B cell (primary cell): ENCODE measurements around the gene CYB5R3. TPM values are rescaled to one million over a fixed set of nuclear protein-coding genes. Genes with fewer than 3 reads are reported as not detected.
A peak's percentile ranks its signal among the peaks of the same experiment; 100 is the strongest.

Experiments used
- ATAC-seq: fragments of 200-7000 bp; cut with Tn5 transposase; one replicate; pipeline ENCODE4 v1.10.0; 2021; ENCODE audit warnings: low read depth, mild to moderate bottlenecking, moderate number of reproducible peaks, moderate library complexity
- CTCF ChIA-PET: fragments of 350-600 bp; sonication (Branson Sonifier 250); formaldehyde crosslinking; loops from one replicate; lab custom pipeline; 2021; ENCODE audit warnings: antibody characterized with exemption, inconsistent platforms; lab: Charles Lee
- POLR2A ChIA-PET: fragments of 350-600 bp; sonication (Branson Sonifier 250); formaldehyde crosslinking; loops from one replicate; lab custom pipeline; 2021; ENCODE audit warnings: antibody characterized with exemption; lab: Charles Lee
- DNase-seq: peaks from one replicate; pipeline ENCODE4 v3.0.0; 2013
- H2AFZ ChIP-seq: 2 replicates; pipeline ENCODE4 v1.6.1; 2012; ENCODE audit warnings: mild to moderate bottlenecking, low read depth, low read length; ENCODE audit not compliant: insufficient read depth, poor library complexity, severe bottlenecking
- H3K27ac ChIP-seq, 2 donors: 1 replicate in 1 of 2; 2 replicates in 1 of 2; pipeline ENCODE4 v1.5.1; 2012 to 2013; ENCODE audit warnings: low read length in 2 of 2, mild to moderate bottlenecking in 2 of 2, moderate library complexity in 1 of 2
- H3K27me3 ChIP-seq, 4 experiments: fragments of 200-600 bp in 1 of 4; sonication (generic) in 1 of 4; replicated peaks in 1 of 4; 1 replicate in 2 of 4; 2 replicates in 2 of 4; pipeline versions ENCODE4 v1.6.1 to v1.7.0; 2013 to 2016; ENCODE audit warnings: low read length in 3 of 4, mild to moderate bottlenecking in 2 of 4, mixed read lengths in 1 of 4, moderate library complexity in 1 of 4; ENCODE audit not compliant: insufficient read depth in 4 of 4, control insufficient read depth in 3 of 4; ENCODE audit errors: control extremely low read depth in 1 of 4
- H3K36me3 ChIP-seq, 2 experiments: replicated peaks in 1 of 2; 1 replicate in 1 of 2; 2 replicates in 1 of 2; pipeline versions ENCODE4 v1.6.1 to v1.7.1; 2013; ENCODE audit warnings: low read length in 1 of 2; ENCODE audit not compliant: insufficient read depth in 2 of 2, control insufficient read depth in 1 of 2; ENCODE audit errors: control extremely low read depth in 1 of 2, extremely low read depth in 1 of 2
- H3K4me1 ChIP-seq, 2 donors: fragments of 200-600 bp in 1 of 2; sonication (generic) in 1 of 2; 1 replicate in 1 of 2; 2 replicates in 1 of 2; pipeline versions ENCODE4 v1.5.1 to v1.6.1; 2013 to 2017; ENCODE audit warnings: low read length in 2 of 2; ENCODE audit not compliant: control insufficient read depth in 2 of 2, insufficient read depth in 2 of 2
- H3K4me2 ChIP-seq: replicated peaks from 2 replicates; pipeline ENCODE3; 2012; ENCODE audit warnings: mild to moderate bottlenecking, low read depth, low read length; ENCODE audit not compliant: poor library complexity, severe bottlenecking
- H3K4me3 ChIP-seq, 5 experiments: fragments of 200-600 bp in 1 of 5; sonication (generic) in 1 of 5; 1 replicate in 3 of 5; 2 replicates in 2 of 5; pipeline versions ENCODE4 v1.5.1 to v1.7.0; 2011 to 2016; ENCODE audit warnings: low read length in 4 of 5, mild to moderate bottlenecking in 4 of 5, low read depth in 2 of 5, control low read depth in 1 of 5, moderate library complexity in 1 of 5; ENCODE audit not compliant: insufficient read depth in 1 of 5; ENCODE audit errors: control extremely low read depth in 1 of 5, extremely low read depth in 1 of 5
- H3K79me2 ChIP-seq: fragments of 200-600 bp; sonication (generic); one replicate; pipeline ENCODE4 v1.6.0; 2016; ENCODE audit warnings: low read length; ENCODE audit not compliant: control insufficient read depth, insufficient read depth
- H3K9ac ChIP-seq: fragments of 200-600 bp; sonication (generic); 2 replicates; pipeline ENCODE4 v1.6.1; 2017; ENCODE audit warnings: mild to moderate bottlenecking, low read length, moderate library complexity
- H3K9me3 ChIP-seq, 3 donors: one replicate each; pipeline versions ENCODE4 v1.6.1 to v1.7.1; 2013; ENCODE audit warnings: low read length in 2 of 3; ENCODE audit not compliant: control insufficient read depth in 2 of 3, insufficient read depth in 1 of 3; ENCODE audit errors: control extremely low read depth in 1 of 3
- H4K20me1 ChIP-seq: 2 replicates; pipeline ENCODE4 v1.6.0; 2012; ENCODE audit warnings: mild to moderate bottlenecking, low read length; ENCODE audit not compliant: insufficient read depth, control insufficient read depth, poor library complexity, severe bottlenecking
- H3K27ac Mint-ChIP-seq: one replicate; pipeline ENCODE4 v1.8.0; 2021; ENCODE audit warnings: mixed read lengths
- H3K27me3 Mint-ChIP-seq: one replicate; pipeline ENCODE4 v1.8.0; 2021; ENCODE audit warnings: mixed read lengths
- H3K4me1 Mint-ChIP-seq: one replicate; pipeline ENCODE4 v1.8.0; 2021; ENCODE audit warnings: mixed read lengths
- H3K4me3 Mint-ChIP-seq: one replicate; pipeline ENCODE4 v1.8.0; 2021; ENCODE audit warnings: mixed read lengths
- H3K9me3 Mint-ChIP-seq: one replicate; pipeline ENCODE4 v1.8.0; 2022; ENCODE audit warnings: mixed read lengths; ENCODE audit not compliant: insufficient read depth
- CTCF ChIP-seq: fragments of 200-600 bp; IDR thresholded peaks from one replicate; pipeline ENCODE4 v1.8.0; 2022; ENCODE audit warnings: antibody characterized with exemption, mild to moderate bottlenecking
- EZH2 ChIP-seq: IDR thresholded peaks from 2 replicates; pipeline ENCODE4 v1.6.1; 2012; ENCODE audit warnings: borderline replicate concordance, low read depth, mild to moderate bottlenecking, moderate library complexity, low read length; ENCODE audit not compliant: insufficient read depth, poor library complexity, severe bottlenecking
- WGBS: methylation state at CpG from one replicate; pipeline ENCODE4 v1.1.5; 2013; ENCODE audit warnings: missing lambda C conversion rate; ENCODE audit not compliant: insufficient coverage; 5-methylcytosine and 5-hydroxymethylcytosine counted together
- intact Hi-C: fragments of 100-400 bp; cut with micrococcal nuclease; formaldehyde crosslinking; loops from one replicate; pipeline ENCODE4 v1.10.0; 2022
- polyA plus RNA-seq: library from polyadenylated mRNA; depleted of rRNA; stranded (reverse); fragments of >200 nt; gene quantifications from 2 replicates; pipeline ENCODE4 v1.2.3, GENCODE V29; 2012
- total RNA-seq, 2 donors: library from RNA; stranded (reverse); fragments of 120-200 nt in 1 of 2; gene quantifications; 1 replicate in 1 of 2; 2 replicates in 1 of 2; pipeline versions ENCODE4 v1.2.3 to v1.2.4, GENCODE V29; 2013 to 2022

CYB5R3 gene
- total and polyA plus RNA-seq, 2 donors (not counting 1 experiment from before 2014, with no cell fraction given) = 60.8 to 79.2 TPM

- Histone ChIP-seq H3K79me2 (peaks cover 86% of the 10 kb centered on the region), H3K36me3 (peaks cover 0 to 16% of the 10 kb centered on the region in 2 experiments), H3K4me1 (peaks cover 50 to 55% of the 10 kb centered on the region in 2 donors), H2AFZ (no peak overlapping the region), H3K4me2 (no peak overlapping the region), H3K4me3 (no peak overlapping the region), H3K27ac (no peak overlapping the region), H4K20me1 (peaks cover 62% of the 10 kb centered on the region), H3K27me3 (no peaks in the 10 kb centered on the region), H3K9me3 (no peaks in the 10 kb centered on the region), H3K9ac (no peak overlapping the region)
- ChIA-PET POLR2A (interaction anchor here (0.7 to 1.9 kb wide), 4 partner anchors 25 to 515 kb away, joined by 3 to 7 read pairs (median 3); partner anchors contain the start of gene POLDIP3), CTCF (interaction anchor here (1.1 to 3.4 kb wide), 3 partner anchors 13 to 20 kb away, joined by 3 to 27 read pairs (median 15); no protein-coding TSS in a partner anchor)
- WGBS = no CpG with 5 or more reads among the region's 9 CpGs
- no peak for DNase-seq
- no peak for ATAC-seq
- no peaks in the 10 kb centered on the region for H3K27me3 Mint-ChIP-seq
- intact Hi-C loops = no loop called here
- peaks cover 56% of the 10 kb centered on the region for H3K4me1 Mint-ChIP-seq
- no peaks in the 10 kb centered on the region for H3K9me3 Mint-ChIP-seq
- TF ChIP-seq EZH2 = no peak
- H3K27ac Mint-ChIP-seq = no peak overlapping the region
- no peak overlapping the region for H3K4me3 Mint-ChIP-seq
These were observed 7.3 kb downstream of the CYB5R3 start for GRCh38 chr22:42641801-42642413.

DNA sequence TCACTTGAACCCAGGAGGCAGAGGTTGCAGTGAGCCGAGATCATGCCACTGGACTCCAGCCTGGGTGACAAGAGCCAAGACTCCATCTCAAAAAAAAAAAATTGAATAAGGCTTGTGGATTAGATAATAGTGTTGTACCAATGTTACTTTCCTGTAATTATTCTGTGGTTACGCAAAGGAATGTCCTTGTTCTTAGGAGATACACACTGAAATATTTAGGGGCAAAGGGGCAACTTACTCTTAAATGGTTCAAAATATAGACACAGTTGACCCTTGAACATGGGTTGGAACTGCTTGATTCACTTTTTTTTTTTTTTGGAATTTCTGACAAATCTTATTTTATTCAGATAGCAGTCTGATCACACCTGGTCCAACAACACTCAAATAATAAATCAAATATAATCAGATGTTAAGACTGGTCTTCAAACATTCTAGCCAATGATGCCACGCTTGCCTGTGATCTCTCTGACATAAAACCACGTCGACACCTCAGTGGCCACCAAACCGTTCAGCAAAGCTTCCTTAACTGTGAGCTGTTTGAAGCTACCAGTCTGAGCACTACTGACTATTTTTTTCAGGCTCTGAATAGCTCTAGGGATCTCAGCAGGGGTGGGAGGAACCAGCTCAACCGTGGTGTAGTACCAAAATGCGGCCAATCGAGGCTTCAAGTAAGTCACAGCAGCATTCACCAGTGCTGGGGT lies 9.5 kb downstream of the CYB5R3 start:
- TF ChIP-seq EZH2 = no peak
- TF ChIP-seq CTCF = no peak
- H4K20me1 ChIP-seq = peaks cover 52% of the 10 kb centered on the region
- ChIA-PET CTCF (interaction anchor here (0.8 to 1.0 kb wide), 2 partner anchors 18 to 180 kb away, joined by 3 to 6 read pairs; no protein-coding TSS in a partner anchor), POLR2A (no interaction called here)
- Mint-ChIP-seq H3K27ac (no peak overlapping the region), H3K4me1 (peaks cover 35% of the 10 kb centered on the region), H3K27me3 (no peaks in the 10 kb centered on the region), H3K4me3 (no peak overlapping the region), H3K9me3 (no peaks in the 10 kb centered on the region)
- H3K27ac ChIP-seq = peak overlapping the region in 1 of 2 donors; percentile 19
- DNase-seq (no peak), ATAC-seq (no peak)
- no peaks in the 10 kb centered on the region for H3K27me3 ChIP-seq
- H3K4me1 ChIP-seq = peaks cover 28 to 33% of the 10 kb centered on the region in 2 donors
- H2AFZ ChIP-seq = no peak overlapping the region
- H3K36me3 ChIP-seq = peaks cover 0 to 32% of the 10 kb centered on the region in 2 experiments
- peaks cover 77% of the 10 kb centered on the region for H3K79me2 ChIP-seq
- H3K4me2 ChIP-seq = no peak overlapping the region
- no peak overlapping the region for H3K9ac ChIP-seq
- intact Hi-C loops = no loop called here
- no peaks in the 10 kb centered on the region for H3K9me3 ChIP-seq
- H3K4me3 ChIP-seq = no peak overlapping the region
- 12% methylated on average over 7 of the region's 9 CpGs for WGBS
